GM19468 (cell line): ENCODE data around the gene GBP3.
"Not testable (repeated sequence)": the region's sequence is repeated elsewhere in the genome, so short reads cannot be mapped to it uniquely, and the experiment has no call there.

Experiments
- ATAC-seq: cut with Tn5 transposase; IDR thresholded peaks from one replicate; pipeline ENCODE4 v1.9.1; 2021; ENCODE audit warnings: mild to moderate bottlenecking, moderate library complexity, moderate number of reproducible peaks; ENCODE audit not compliant: unreplicated experiment; ENCODE audit errors: extremely low read depth

The GBP3 gene

DNA sequence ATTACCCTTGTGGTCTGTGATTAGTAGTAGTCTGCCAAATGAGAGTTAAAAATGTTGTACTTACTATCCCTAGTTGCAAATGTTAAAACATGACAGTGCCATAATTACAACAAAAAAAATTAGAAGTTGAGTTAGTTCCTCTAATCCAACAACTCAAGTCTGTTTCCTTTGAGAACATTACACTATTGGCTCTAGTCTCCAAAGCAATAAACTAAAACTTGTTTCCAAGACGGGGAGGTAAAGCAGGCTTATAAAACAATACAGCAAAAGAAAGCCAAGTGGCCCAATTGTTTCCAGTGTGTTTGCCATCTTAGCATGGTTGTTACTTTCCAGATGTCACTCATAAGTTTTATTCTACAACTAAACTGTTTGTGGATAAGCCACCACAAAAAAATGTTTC, 41.8 kb downstream of the GBP3 start:
- ATAC-seq, result no peak

DNA sequence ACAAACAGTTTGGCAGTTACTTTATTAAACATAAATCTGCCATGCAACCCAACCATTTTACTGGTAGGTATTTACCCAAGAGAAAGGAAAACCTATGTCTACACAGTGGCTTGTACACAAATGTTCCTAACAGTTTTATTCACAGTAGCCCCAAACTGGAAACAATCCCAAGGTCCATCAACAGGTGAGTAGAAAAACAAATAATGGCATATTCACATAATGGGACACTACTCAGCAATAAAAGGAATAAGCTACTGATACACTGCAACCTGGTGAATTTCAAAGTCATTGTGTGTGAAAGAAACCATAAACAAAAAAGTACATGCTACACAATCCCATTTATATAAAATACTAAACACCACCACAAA, 42.9 kb downstream of the GBP3 start:
- ATAC-seq, result no peak

DNA sequence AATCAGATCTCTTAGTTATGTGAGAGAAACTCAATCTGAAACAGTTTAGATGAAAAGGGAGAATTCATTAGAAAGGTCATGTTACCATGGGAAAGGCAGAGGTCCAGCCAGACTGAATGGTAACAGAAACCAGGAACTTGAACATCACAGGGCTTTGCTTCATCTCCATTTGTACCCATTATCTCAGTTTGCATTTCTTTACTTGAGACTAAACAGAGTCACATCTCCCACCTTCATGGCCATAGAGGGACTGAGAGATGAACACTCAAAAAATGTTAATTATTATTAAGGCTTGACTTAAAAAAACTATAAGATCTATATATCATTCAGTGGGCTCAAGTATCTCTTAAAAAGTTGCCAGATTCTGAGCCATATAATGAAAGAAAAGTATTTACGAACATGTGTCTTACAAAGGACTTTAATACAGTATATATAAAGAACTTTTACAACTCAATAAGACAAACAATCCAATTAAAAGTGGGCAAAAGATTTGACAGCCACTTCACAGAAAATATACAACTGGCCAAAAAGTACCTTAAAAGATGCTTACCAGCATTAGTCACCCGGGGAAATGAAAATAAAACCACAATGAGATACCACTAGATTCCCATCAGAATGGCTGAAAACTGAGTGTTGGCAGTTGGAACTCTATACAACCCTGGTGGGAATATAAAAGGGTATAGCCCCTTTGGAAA, 43.5 kb downstream of the GBP3 start:
- no peak for ATAC-seq

DNA sequence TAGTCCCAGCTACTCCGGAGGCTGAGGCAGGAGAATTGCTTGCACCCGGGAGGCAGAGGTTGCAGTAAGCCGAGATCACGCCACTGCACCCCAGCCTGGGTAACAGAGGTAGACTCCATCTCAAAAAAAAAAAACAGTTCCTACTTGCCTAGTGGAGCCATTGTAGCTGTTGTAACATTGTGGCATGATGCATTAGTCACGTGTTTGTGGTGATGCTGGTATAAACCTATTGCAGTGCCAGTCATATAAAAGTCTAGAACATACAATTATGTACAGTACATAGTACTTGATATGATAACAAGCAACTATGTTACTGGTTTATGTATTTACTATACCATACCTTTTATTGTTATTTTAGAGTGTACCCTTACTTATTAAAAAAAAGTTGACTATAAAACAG, 46.4 kb downstream of the GBP3 start:
- ATAC-seq, result no peak

DNA sequence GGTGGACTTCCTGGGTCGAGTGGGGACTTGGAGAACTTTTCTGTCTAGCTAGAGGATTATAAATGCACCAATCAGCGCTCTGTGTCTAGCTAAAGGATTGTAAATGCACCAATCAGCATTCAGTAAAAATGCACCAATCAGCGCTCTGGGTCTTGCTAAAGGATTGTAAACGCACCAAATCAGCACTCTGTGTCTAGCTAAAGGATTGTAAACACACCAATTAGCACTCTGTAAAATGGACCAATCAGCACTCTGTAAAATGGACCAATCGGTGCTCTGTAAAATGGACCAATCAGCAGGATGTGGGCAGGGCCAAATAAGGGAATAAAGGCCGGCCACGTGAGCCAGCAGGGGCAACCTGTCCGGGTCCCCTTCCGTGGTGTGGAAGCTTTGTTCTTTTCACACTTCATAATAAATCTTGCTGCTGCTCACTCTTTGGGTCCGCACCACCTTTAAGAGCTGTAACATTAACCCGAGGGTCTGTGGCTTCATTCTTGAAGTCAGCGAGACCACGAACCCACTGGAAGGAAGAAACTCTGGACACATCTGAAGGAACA, 48.0 kb downstream of the GBP3 start:
- not testable (repeated sequence) for ATAC-seq

DNA sequence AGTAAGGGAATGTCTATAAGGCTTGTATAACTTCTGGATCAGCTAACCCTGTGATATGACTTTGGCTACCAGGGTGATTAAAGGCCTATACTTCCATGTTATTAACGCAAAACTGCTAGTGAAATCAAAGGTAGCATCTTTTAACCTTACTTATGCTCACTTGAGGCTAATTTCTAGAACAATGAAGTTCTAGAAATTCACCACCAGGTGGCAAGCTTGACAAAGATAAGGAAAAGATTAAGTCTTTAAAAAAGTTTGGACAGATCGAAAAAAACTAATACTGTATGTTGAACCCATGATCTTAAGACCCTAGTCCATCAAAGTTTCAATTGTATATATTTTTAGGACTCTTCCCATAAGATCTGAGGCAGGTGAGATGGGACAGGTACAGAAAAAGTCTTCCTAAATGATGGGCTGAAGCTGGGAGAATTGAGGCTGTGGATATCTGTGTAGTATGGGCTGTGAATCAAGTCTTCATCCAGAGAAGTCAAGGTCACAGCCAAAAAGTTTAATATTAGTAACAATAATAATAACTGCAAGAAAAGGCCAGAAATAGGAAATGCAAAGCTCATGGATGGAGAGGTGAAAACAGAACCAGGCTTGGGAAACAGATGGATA, 49.0 kb downstream of the GBP3 start:
- ATAC-seq, result no peak

DNA sequence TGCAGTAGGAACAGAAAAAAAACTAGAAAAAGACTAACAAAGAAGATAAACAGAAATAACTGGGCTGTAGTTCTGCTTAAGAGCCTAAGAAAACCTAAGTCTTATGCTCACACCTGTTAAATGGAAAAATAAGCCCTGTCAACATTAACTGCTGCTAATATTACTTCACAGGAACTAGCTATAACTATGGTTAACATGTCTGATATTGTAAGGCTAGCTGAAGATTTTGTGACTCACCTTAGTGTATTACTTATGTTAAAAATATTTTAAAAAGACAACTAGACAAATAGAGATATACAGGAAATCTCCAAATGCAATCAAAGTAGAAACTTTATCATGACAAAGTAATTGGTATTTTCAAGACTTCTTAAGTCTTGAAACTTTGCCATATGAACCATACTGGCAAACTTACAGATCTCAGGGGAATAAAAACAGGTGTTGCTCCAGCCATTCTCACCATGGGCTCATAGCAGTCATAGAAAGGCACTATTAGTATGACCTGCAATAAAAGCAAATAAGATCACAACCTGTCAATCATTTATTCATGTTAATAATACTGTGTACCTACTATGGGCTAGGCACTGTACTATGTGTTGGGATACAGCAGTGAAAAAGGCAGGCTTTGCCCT, 60.9 kb downstream of the GBP3 start:
- ATAC-seq, result no peak

DNA sequence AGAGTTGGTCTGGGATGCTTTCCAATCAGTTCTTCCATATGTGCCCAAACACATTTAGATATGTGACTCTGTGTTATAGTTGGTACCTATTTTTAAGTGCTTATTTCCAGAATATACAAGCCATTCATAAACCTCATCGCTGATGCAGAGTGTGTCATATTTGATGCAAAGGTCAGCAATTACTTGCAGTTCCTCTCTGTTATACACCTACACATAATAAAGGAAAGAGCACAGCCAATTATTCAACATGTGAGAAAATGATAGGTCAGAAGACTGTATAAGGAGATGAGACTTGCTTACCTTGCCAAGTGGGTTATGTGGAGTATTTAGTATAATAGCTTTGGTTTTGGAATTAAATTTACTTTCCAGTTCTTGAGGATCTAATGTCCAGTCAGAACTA, 61.6 kb downstream of the GBP3 start:
- no peak for ATAC-seq
